Measurements from ENCODE around the gene RNLS. TPM values are rescaled to one million over a fixed set of nuclear protein-coding genes. Genes with fewer than 3 reads are reported as not detected.

RNLS gene
- total RNA-seq, 1 donor from 2014 or later = 1.7 TPM

DNA sequence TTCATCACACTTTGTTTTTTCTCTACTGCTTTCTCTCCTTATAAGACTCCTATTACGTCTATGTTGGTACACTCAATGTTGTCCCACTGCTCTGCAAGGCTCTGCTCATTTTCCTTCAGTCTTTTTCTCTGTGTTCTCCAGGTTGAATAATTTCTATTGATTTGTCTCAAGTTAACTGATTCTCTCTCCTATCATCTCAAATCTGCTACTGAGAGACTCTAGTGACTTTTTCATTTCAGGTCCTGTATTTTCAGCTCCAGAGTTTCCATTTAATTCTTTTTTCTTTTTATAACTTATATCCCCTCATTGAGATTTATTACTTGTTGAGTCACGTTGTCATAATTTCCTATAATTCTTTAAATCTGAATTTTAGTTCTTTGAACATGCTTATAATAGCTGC lies 100.9 kb downstream of the RNLS start:
- Mint-ChIP-seq H3K4me1 (ENCODE audit: unreplicated experiment) (no peaks in the 10 kb centered on the region), H3K9me3 (ENCODE audit: unreplicated experiment) (peaks cover 9% of the 10 kb centered on the region), H3K27ac (ENCODE audit: unreplicated experiment) (no peak overlapping the region), H3K4me3 (ENCODE audit: unreplicated experiment) (no peak overlapping the region), H3K27me3 (ENCODE audit: unreplicated experiment) (peaks cover 23% of the 10 kb centered on the region), H3K36me3 (ENCODE audit: unreplicated experiment) (peaks cover 2% of the 10 kb centered on the region)
- no peak for TF ChIP-seq CTCF (IDR thresholded peaks at IDR 0.05)
- no peak for DNase-seq (ENCODE audit: extremely low spot score, unreplicated experiment)

GRCh38 chr10:88478256-88478655 lies 104.9 kb downstream of the RNLS start:
- peaks cover 21% of the 10 kb centered on the region for H3K27me3 Mint-ChIP-seq (ENCODE audit: unreplicated experiment)
- no peaks in the 10 kb centered on the region for H3K4me1 Mint-ChIP-seq (ENCODE audit: unreplicated experiment)
- no peak overlapping the region for H3K27ac Mint-ChIP-seq (ENCODE audit: unreplicated experiment)
- TF ChIP-seq CTCF (IDR thresholded peaks at IDR 0.05) = no peak
- H3K36me3 Mint-ChIP-seq (ENCODE audit: unreplicated experiment) = peaks cover 2% of the 10 kb centered on the region
- H3K4me3 Mint-ChIP-seq (ENCODE audit: unreplicated experiment) = no peak overlapping the region
- peaks cover 5% of the 10 kb centered on the region for H3K9me3 Mint-ChIP-seq (ENCODE audit: unreplicated experiment)
- no peak for DNase-seq (ENCODE audit: extremely low spot score, unreplicated experiment)

GRCh38 chr10:88477343-88478085 lies 105.6 kb downstream of the RNLS start:
- no peak for TF ChIP-seq CTCF (IDR thresholded peaks at IDR 0.05)
- peaks cover 5% of the 10 kb centered on the region for H3K9me3 Mint-ChIP-seq (ENCODE audit: unreplicated experiment)
- no peak overlapping the region for H3K27ac Mint-ChIP-seq (ENCODE audit: unreplicated experiment)
- peaks cover 2% of the 10 kb centered on the region for H3K36me3 Mint-ChIP-seq (ENCODE audit: unreplicated experiment)
- no peak overlapping the region for H3K4me3 Mint-ChIP-seq (ENCODE audit: unreplicated experiment)
- H3K4me1 Mint-ChIP-seq (ENCODE audit: unreplicated experiment) = no peaks in the 10 kb centered on the region
- no peak for DNase-seq (ENCODE audit: extremely low spot score, unreplicated experiment)
- H3K27me3 Mint-ChIP-seq (ENCODE audit: unreplicated experiment) = peaks cover 18% of the 10 kb centered on the region

DNA sequence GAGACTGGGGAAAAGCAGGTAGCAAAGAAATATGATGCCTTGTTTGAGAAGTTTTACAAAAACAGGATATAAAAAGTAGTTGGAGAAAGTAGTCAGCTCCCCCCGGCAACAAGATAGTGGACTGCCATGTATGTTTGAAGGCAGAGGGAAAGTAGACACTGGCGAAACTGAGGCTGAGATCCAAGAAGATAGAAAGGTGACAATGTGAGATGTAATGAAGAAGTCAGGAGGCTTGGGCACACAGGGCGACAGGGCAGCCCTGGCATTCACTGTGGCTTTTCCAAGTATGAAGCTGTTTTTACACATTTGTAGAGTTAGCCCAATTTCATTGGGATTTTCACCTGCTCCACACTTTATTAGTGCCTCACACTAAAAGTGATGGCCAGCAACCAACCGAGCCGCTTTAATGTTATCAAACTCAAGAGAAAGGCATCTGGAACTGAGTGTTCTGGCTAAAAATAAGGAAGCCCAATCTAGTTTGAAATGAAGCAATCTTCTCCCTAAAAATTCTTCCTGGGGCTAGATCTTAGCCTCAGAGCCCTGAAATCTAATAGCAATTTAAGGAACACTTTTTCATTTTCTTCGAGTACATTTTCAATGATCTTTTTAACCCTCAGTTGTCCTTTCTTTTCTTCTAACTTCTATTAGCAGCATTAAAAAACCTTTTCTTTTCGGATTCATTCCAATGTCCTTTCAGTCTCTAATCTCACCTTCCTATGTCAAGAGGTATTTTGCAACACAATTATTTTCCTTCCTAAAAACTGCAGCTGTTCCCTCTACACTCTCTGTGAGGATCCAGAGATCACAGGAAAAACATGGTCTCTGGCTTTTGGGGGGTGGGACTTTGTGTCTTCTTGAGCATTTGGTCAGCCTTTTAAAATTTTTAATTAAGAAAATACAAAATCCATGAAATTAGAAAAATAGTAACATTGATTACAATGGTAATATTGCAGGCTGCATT lies 108.0 kb downstream of the RNLS start:
- Mint-ChIP-seq H3K27me3 (ENCODE audit: unreplicated experiment) (peaks cover 9% of the 10 kb centered on the region), H3K36me3 (ENCODE audit: unreplicated experiment) (no peaks in the 10 kb centered on the region), H3K4me3 (ENCODE audit: unreplicated experiment) (no peak overlapping the region), H3K4me1 (ENCODE audit: unreplicated experiment) (no peaks in the 10 kb centered on the region), H3K27ac (ENCODE audit: unreplicated experiment) (no peak overlapping the region), H3K9me3 (ENCODE audit: unreplicated experiment) (no peaks in the 10 kb centered on the region)
- no peak for TF ChIP-seq CTCF (IDR thresholded peaks at IDR 0.05)
- DNase-seq (ENCODE audit: extremely low spot score, unreplicated experiment) = no peak

Measured in osteocyte (in vitro differentiated cells).